ENCODE data around the gene IAPP.

DNA sequence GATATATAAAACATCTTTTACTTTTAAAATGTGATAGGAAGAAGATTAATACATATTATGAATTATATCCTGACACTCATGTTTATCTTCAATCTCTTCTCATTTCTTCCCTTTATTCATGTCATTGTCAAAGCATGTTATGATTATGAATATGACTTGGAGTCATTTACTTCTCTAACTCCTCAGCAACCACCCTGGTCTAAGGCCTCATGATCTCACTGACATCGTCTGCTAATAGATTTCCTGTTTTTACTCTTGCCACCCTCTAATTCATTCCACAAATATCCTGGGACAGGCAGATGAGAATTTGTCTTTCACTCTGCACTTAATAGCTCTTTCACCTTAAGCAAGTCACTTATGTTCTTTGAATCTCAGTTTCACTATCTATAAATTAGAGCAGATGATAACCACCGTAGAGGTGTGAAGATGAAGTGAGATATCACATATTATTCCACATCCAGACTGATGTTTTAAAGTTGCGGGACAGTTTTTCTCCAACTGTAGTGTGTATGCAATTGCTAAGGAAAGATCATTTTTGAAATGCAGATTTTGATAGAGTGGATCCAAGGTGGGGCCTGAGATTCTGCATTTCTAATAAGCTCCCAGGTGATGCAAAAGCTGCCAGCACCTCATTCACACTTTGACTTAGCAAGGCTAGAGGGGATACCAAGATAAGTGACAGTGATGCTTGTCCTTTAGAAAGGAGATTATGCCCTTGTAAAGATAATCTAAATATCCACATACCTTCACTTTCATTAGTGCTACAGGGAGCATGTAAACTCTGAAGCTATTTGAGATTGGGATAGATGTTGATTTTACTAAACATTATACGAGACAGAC lies 3.3 kb upstream of the IAPP start:
- TF ChIP-seq, protein P1, sequence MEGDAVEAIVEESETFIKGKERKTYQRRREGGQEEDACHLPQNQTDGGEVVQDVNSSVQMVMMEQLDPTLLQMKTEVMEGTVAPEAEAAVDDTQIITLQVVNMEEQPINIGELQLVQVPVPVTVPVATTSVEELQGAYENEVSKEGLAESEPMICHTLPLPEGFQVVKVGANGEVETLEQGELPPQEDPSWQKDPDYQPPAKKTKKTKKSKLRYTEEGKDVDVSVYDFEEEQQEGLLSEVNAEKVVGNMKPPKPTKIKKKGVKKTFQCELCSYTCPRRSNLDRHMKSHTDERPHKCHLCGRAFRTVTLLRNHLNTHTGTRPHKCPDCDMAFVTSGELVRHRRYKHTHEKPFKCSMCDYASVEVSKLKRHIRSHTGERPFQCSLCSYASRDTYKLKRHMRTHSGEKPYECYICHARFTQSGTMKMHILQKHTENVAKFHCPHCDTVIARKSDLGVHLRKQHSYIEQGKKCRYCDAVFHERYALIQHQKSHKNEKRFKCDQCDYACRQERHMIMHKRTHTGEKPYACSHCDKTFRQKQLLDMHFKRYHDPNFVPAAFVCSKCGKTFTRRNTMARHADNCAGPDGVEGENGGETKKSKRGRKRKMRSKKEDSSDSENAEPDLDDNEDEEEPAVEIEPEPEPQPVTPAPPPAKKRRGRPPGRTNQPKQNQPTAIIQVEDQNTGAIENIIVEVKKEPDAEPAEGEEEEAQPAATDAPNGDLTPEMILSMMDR (tag by site-specific recombination; IDR thresholded peaks at IDR 0.05): no peak
- TF ChIP-seq, protein P2, sequence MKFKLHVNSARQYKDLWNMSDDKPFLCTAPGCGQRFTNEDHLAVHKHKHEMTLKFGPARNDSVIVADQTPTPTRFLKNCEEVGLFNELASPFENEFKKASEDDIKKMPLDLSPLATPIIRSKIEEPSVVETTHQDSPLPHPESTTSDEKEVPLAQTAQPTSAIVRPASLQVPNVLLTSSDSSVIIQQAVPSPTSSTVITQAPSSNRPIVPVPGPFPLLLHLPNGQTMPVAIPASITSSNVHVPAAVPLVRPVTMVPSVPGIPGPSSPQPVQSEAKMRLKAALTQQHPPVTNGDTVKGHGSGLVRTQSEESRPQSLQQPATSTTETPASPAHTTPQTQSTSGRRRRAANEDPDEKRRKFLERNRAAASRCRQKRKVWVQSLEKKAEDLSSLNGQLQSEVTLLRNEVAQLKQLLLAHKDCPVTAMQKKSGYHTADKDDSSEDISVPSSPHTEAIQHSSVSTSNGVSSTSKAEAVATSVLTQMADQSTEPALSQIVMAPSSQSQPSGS (tag by site-specific recombination; IDR thresholded peaks at IDR 0.05; ENCODE audit: low read depth): no peak
- TF ChIP-seq ZNF274 (IDR thresholded peaks at IDR 0.05; ENCODE audit: low read length): no peak
- TF ChIP-seq ZNF274 (tag by site-specific recombination; IDR thresholded peaks at IDR 0.05; ENCODE audit: borderline replicate concordance): no peak
- TF ChIP-seq ZFP3 (tag by site-specific recombination; IDR thresholded peaks at IDR 0.05; ENCODE audit: low read depth): no peak
- TF ChIP-seq MZF1 (tag by site-specific recombination; IDR thresholded peaks at IDR 0.05; ENCODE audit: borderline replicate concordance): no peak
- TF ChIP-seq, protein P3, sequence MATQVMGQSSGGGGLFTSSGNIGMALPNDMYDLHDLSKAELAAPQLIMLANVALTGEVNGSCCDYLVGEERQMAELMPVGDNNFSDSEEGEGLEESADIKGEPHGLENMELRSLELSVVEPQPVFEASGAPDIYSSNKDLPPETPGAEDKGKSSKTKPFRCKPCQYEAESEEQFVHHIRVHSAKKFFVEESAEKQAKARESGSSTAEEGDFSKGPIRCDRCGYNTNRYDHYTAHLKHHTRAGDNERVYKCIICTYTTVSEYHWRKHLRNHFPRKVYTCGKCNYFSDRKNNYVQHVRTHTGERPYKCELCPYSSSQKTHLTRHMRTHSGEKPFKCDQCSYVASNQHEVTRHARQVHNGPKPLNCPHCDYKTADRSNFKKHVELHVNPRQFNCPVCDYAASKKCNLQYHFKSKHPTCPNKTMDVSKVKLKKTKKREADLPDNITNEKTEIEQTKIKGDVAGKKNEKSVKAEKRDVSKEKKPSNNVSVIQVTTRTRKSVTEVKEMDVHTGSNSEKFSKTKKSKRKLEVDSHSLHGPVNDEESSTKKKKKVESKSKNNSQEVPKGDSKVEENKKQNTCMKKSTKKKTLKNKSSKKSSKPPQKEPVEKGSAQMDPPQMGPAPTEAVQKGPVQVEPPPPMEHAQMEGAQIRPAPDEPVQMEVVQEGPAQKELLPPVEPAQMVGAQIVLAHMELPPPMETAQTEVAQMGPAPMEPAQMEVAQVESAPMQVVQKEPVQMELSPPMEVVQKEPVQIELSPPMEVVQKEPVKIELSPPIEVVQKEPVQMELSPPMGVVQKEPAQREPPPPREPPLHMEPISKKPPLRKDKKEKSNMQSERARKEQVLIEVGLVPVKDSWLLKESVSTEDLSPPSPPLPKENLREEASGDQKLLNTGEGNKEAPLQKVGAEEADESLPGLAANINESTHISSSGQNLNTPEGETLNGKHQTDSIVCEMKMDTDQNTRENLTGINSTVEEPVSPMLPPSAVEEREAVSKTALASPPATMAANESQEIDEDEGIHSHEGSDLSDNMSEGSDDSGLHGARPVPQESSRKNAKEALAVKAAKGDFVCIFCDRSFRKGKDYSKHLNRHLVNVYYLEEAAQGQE (tag by site-specific recombination; IDR thresholded peaks at IDR 0.05): no peak
- no peak for TF ChIP-seq GLIS2 (tag by site-specific recombination; IDR thresholded peaks at IDR 0.05)
- no peak for TF ChIP-seq ZNF311 (tag by site-specific recombination; IDR thresholded peaks at IDR 0.05; ENCODE audit: borderline replicate concordance)
- TF ChIP-seq ZNF155 (tag by site-specific recombination; IDR thresholded peaks at IDR 0.05): no peak
- TF ChIP-seq, protein P4, sequence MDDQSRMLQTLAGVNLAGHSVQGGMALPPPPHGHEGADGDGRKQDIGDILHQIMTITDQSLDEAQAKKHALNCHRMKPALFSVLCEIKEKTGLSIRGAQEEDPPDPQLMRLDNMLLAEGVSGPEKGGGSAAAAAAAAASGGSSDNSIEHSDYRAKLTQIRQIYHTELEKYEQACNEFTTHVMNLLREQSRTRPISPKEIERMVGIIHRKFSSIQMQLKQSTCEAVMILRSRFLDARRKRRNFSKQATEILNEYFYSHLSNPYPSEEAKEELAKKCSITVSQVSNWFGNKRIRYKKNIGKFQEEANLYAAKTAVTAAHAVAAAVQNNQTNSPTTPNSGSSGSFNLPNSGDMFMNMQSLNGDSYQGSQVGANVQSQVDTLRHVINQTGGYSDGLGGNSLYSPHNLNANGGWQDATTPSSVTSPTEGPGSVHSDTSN (CRISPR knock-in tag; IDR thresholded peaks at IDR 0.05): no peak
- TF ChIP-seq ZNF670 (tag by site-specific recombination; IDR thresholded peaks at IDR 0.05; ENCODE audit: low read depth): no peak
- TF ChIP-seq ZNF24 (tag by site-specific recombination; IDR thresholded peaks at IDR 0.05): no peak
